GM19468 (cell line): ENCODE data around the gene YTHDF2.

Experiments used
- ATAC-seq: cut with Tn5 transposase; IDR thresholded peaks from one replicate; pipeline ENCODE4 v1.9.1; 2021; ENCODE audit warnings: mild to moderate bottlenecking, moderate library complexity, moderate number of reproducible peaks; ENCODE audit not compliant: unreplicated experiment; ENCODE audit errors: extremely low read depth

YTHDF2 gene

DNA sequence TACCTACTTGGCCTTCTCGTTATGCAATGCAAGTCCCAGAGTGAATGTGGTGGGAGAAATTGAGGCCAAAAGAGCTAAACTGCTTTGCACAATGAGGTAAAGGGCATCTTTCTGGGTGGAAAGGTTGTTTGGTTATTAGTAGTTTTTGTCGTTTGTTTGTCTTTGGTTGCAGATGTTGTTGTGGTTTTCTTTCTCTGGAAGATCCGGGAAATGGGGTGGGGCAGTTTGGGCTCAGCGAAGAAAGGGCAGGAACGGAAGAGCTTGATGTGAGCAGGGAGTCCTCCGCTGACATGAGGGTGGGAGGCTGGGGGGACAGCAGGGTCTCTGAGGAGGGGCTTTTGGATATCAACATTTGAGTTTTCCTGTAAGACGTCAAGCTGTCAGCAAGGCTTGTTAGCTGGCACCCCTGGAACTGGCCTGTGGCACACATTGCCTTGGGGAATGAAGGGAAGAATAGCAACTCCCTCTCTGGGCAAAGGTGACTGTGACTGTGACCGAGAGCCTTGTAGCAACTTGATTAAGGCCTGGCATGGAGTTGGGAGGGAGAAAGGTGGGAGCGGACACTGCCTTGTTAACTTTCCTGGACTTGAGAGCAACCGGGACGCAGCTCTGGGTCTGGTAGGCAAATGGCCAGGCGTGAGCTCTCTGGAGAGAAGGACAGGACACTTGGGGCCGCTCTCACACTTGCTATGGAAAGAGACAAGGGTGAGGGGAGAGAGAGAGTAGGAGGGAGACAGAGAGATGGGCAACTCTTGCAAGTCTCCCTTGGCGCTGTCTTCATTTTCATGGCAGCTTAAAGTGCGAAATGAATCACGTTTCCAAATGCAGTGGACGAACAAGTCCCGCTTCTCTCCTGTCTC lies 59.8 kb downstream of the YTHDF2 start:
- ATAC-seq, result no peak

DNA sequence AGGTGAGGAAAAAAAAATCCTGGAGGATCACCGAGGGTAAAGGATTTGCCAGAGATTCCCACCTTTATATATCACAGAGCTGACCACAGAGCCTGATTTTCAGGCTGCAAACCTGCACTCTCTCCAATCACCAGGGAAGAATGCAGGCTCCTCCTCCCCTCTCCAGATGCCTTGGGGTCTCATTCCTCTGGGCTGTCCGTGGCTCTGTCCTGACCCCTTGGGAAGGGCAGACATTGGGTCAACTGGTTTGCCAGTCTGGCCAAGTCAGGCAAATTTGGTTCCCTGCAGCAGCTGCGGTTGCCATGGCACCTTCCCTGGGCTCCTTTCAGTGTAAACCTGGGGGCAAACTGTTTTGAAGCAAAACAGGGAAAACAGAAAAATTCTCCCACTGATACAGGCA lies 63.6 kb downstream of the YTHDF2 start:
- ATAC-seq, result no peak

DNA sequence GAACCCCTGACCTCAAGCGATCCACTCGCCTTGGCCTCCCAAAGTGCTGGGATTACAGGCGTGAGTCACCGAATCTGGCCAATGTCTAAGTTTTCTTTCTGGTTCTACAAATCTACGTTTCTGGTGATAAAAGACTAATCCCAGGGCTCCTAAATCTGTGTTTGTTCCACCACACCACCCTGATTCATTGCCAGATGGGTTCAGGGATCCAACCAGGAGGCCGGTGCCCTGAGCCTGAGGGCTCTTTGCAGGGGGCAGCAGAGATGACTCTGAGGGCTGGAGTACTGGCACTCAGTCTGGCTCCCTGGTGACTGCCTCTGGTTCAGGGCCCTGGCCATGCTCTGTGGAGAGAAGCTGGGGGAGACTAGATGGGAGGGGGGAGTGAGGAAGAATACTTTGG lies 64.7 kb downstream of the YTHDF2 start:
- no peak for ATAC-seq

DNA sequence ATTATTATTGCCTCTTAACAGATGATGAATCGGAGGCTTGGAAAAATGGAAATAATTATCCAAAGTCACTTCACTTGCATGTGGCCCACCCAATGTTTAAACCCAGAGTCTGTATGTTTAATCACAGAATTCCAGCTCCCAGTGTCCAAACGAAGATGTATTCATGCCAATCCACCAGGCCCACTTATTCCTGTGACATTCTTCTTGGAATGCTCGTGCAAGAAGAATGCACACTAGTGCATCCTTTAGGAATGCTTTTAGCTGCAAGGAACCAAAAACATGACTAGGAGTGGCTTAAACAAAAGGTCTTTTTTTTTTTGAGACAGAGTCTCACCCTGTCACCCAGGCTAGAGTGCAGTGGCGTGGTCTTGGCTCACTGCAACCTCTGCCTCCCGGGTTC lies 66.3 kb downstream of the YTHDF2 start:
- ATAC-seq, result no peak

GRCh38 chr1:28803662-28804061 lies 66.9 kb downstream of the YTHDF2 start:
- ATAC-seq, result no peak

GRCh38 chr1:28804071-28804470 lies 67.3 kb downstream of the YTHDF2 start:
- ATAC-seq, result no peak

DNA sequence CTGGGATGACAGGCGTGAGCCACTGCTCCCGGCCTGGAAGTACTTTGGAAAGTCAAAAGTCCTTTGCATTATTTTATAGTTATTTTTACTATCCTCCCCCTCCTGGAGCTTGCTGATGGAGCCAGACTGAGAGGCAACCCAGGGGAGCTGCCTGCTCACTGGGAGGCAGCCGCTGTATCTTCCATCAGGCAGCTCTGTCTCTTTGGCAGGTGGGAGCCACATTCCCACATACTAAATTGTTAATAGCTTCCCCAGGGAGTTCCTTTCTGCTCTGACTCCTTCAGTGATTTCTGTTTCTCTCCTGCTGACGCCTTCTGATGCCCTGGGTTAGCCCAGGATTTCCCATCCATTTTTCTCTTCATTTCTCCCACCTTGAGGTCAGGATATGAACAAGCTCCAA lies 70.3 kb downstream of the YTHDF2 start:
- ATAC-seq, result no peak

DNA sequence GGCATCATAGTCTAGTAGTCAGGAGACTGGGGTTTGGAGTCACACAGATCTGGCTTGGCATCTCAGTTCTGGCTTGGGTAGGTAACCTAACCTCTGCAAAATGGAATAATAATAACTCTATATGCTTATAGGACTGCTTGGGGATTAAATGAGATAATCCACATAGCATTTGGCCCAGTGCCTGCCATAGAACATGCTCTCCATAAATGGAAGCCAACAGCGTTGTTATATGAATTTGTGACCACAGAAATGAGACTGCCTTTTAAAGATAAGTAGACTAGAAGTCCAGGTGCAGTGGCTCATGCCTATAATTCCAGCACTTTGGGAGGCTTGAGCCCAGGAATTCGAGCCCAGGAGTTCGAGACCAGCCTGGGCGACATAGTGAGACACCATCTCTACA lies 71.2 kb downstream of the YTHDF2 start:
- ATAC-seq, result no peak

DNA sequence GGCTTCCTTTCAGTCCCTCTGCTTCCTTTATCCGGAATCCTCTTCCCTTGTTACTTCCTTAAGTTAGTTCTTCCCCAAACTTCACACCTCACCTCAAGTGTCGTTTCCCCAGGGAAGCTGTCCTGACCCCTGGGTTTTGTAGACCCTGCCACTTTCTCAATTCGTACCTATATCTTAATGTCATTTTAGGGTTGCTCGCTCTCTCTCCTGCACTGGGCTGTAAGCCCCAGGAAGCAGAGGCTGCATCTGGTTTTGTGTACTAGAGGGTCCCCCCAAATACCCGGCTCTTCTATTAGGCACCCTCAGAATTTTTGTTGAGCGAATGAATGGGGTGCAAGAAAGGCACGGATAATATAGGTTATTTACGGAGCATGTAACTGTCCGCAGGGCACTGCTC lies 74.6 kb downstream of the YTHDF2 start:
- no peak for ATAC-seq

DNA sequence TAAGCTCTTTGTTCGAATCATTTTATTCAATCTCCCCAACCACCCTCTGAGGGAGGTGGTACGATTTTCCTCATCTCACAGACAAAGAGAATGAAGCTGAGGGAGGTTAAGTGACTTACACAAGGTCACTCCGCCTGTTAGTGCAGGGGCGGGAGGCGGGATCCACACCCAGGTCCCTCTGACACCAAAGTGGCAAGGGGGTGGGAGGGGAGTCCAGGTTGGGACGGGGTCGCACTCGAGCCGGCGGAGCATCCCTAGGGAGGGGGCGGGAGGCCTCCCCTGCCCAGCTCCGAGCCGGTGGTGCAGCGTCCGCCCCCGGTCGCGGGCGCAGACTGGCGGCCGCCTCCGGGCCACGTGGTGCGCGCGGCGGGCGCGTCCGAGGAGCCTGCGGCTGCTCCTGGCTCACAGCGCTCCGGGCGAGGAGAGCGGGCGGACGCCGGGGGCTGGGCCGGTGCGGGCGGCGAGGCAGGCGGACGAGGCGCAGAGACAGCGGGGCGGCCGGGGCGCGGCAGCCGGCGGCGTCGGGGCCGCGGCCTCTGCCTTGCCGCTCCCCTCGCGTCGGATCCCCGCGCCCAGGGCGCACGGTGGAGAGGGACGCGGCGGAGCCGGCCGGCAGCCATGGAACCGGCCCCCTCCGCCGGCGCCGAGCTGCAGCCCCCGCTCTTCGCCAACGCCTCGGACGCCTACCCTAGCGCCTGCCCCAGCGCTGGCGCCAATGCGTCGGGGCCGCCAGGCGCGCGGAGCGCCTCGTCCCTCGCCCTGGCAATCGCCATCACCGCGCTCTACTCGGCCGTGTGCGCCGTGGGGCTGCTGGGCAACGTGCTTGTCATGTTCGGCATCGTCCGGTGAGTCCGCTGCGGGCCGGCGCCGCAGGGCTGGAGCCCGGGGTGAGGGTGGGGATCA lies 75.3 kb downstream of the YTHDF2 start, which contains the start of gene OPRD1:
OPRD1 (plus strand) TSS at position 405 of the 903 bp plus-strand sequence; CDS start at position 619, 214 bp downstream.
- ATAC-seq, result no peak

GRCh38 chr1:28812669-28813468 lies 76.1 kb downstream of the YTHDF2 start:
- no peak for ATAC-seq

DNA sequence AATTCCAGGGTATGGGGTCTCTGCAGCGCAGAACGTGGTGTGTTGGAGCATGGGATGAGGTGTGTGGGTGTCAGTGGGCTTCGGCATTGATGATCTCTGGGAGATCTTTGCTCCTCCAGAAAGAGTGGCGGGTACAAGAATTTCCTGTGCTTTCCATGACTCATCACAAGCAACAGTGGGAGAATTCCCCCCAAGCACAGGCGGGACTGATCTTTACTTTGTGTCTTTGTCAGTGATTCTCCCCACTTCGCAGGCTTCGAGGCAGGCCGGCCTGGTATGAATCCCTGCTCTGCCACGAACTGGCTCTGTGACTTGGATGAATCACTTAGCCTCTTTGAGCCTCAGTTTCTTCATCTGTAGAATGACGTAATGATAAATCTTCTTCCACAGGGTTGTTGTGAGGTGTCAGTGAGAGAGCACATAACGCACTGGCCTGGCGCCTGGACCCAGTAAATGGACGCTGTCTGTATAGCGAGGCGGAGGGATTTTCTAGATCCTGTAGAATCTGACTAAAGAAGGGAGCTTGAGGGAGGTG lies 77.3 kb downstream of the YTHDF2 start:
- no peak for ATAC-seq

DNA sequence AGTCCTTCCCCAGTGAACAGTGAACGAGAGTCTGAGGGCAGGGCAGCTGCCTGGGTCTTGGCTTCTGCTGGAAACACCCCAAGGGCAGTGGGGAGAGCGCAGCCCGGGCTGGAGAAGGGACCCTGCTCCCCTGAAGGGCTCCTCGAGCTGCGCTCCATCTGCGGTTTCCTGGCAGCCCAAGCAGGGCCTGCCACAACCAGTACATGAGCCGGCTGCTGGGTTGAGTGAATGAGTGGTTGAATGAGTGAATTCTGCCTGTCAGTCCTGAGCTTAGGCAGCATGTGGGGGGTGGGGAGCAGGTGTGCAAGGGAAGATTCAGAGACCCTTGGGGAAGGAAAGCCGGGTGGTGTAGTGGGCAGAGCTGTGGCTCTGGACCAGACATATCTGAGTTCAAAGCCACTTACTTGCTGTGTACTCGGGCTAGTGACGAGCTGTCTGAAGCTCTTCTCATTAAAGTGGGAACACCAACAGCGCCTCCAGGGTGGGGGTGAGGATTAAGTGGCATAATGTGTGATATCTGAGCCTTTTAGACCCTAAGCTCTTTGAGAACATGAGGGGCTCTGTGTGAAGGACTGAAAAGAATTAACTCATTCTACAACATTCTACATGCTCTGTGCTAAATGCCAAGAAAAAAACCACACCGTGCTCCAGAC lies 78.9 kb downstream of the YTHDF2 start:
- no peak for ATAC-seq

DNA sequence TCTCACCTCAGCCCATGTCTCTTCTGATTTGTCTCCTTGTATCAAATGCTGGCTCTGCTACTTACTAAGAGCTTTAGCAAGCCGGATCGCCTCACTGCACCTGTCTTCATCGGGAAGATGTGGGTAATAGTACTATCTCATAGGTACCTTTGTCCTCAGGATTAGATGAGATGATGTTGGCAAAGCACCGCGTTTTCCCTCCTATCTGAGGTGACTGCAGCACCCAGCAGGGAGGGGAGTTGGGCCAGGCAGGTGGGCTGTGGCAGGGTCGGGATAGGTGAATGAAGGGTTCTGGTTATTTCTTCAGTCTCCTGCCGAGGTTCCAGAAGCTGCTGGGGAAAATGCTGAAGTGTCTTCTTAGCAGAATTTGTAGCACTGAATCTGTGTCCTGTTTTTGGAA lies 80.4 kb downstream of the YTHDF2 start:
- ATAC-seq, result no peak

GRCh38 chr1:28819020-28819419 lies 82.3 kb downstream of the YTHDF2 start:
- ATAC-seq, result no peak
